GM19351 (cell line): ENCODE data around the gene RAP1GAP2.
"Not testable (repeated sequence)": the region's sequence is repeated elsewhere in the genome, so short reads cannot be mapped to it uniquely, and the experiment has no call there.

Experiments
- ATAC-seq: cut with Tn5 transposase; IDR thresholded peaks from one replicate; pipeline ENCODE4 v1.9.1; 2021; ENCODE audit warnings: mild to moderate bottlenecking, moderate library complexity; ENCODE audit not compliant: unreplicated experiment

RAP1GAP2 gene

GRCh38 chr17:2814049-2814448 is 17.8 kb downstream of the RAP1GAP2 start:
- ATAC-seq: peak; percentile 28

- ATAC-seq: peak; percentile 58
Measured at GRCh38 chr17:2814481-2815341, 18.5 kb downstream of the RAP1GAP2 start.

- no peak for ATAC-seq
Measured at GRCh38 chr17:2815781-2816185, 19.5 kb downstream of the RAP1GAP2 start.

- ATAC-seq: no peak
Measured at GRCh38 chr17:2816688-2817087, 20.4 kb downstream of the RAP1GAP2 start.

- ATAC-seq: not testable (repeated sequence)
Measured at GRCh38 chr17:2819294-2819693, 23.1 kb downstream of the RAP1GAP2 start.

- no peak for ATAC-seq
Measured at GRCh38 chr17:2819921-2820501, 23.8 kb downstream of the RAP1GAP2 start.

- ATAC-seq: no peak
Measured at GRCh38 chr17:2821868-2822267, 25.6 kb downstream of the RAP1GAP2 start.

GRCh38 chr17:2822358-2822757 is 26.1 kb downstream of the RAP1GAP2 start:
- ATAC-seq: no peak

- no peak for ATAC-seq
Measured at GRCh38 chr17:2825253-2825970, 29.2 kb downstream of the RAP1GAP2 start.

- ATAC-seq: peak; percentile 45
Measured at GRCh38 chr17:2828397-2829038, 32.3 kb downstream of the RAP1GAP2 start.

- ATAC-seq: no peak
Measured at GRCh38 chr17:2830678-2831077, 34.4 kb downstream of the RAP1GAP2 start.

- no peak for ATAC-seq
Measured at GRCh38 chr17:2835780-2836179, 39.5 kb downstream of the RAP1GAP2 start.

GRCh38 chr17:2837147-2837561 is 40.9 kb downstream of the RAP1GAP2 start:
- ATAC-seq: peak; percentile 80

GRCh38 chr17:2841606-2842005 is 45.4 kb downstream of the RAP1GAP2 start:
- ATAC-seq: no peak

- ATAC-seq: no peak
Measured at GRCh38 chr17:2842464-2842863, 46.2 kb downstream of the RAP1GAP2 start.

- ATAC-seq: no peak
Measured at GRCh38 chr17:2844416-2844815, 48.2 kb downstream of the RAP1GAP2 start.

GRCh38 chr17:2847381-2848333 is 51.4 kb downstream of the RAP1GAP2 start:
- ATAC-seq: no peak

GRCh38 chr17:2849327-2849670 is 53.1 kb downstream of the RAP1GAP2 start:
- ATAC-seq: no peak

GRCh38 chr17:2850991-2851390 is 54.8 kb downstream of the RAP1GAP2 start:
- ATAC-seq: no peak

GRCh38 chr17:2851615-2852014 is 55.4 kb downstream of the RAP1GAP2 start:
- no peak for ATAC-seq
